Measurements from ENCODE around the gene TMEM242.
"Not testable (repeated sequence)": the region's sequence is repeated elsewhere in the genome, so short reads cannot be mapped to it uniquely, and the experiment has no call there.

Gene TMEM242

DNA sequence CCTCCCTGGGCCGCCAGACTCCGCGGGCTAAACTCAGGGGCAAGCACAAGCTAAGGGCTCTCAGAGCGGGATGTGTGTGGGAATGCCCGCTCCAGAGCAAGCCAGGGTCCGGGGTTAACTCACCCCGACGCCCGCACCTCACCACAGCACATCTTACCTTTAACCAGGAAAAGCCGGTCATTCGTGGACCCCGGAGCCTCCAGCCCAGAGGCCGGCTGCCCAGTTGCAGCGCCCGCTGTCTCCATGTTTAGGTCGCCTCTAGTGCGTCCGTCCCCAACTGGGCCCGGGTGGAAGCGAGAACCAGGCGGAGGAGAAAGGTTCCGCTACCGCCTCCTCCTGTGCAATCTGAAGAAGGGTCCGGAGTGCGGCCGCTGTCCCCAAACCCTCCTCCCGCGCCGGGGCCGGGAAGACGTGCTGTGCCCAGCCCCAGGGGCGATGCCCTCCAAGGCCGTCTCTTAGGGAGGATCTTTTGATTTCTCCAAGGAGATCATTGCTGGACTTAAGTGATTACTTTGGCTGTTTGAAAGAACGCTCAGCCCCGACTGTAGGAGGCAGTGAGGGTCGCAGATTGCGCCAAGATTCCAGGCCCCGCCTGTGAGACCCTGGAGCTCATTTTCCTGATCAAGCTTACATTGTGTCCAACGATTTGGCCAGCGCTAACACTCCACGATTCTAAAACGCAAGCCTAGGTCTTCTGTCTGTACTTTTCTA lies at the start of gene TMEM242:
TSS of gene TMEM242 (minus strand) at position 265 of the 711 bp plus-strand sequence. CDS start at position 245, 20 bp downstream.
- DNase-seq: no peak

GRCh38 chr6:157372501-157373280 lies 49.4 kb upstream of the TMEM242 start:
- no peak for DNase-seq

DNA sequence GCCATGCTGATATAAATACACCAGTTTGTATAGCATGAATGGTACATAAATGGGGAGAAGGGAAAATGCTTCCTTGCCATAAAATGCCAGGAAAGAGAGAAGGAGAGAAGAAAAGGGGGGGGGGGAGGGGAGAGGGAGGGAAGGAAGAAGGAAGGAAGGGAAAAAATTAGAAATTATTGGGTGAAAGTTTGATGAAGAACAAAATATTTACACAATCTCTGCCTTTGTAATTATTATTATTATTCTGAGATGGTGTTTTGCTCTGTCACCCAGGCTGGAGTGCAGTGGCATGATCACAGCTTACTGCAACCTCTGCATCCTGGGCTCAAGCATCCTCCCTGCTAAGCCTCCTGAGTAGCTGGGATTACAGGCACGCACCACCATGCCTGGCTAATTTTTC lies 47.4 kb upstream of the TMEM242 start:
- DNase-seq: no peak

DNA sequence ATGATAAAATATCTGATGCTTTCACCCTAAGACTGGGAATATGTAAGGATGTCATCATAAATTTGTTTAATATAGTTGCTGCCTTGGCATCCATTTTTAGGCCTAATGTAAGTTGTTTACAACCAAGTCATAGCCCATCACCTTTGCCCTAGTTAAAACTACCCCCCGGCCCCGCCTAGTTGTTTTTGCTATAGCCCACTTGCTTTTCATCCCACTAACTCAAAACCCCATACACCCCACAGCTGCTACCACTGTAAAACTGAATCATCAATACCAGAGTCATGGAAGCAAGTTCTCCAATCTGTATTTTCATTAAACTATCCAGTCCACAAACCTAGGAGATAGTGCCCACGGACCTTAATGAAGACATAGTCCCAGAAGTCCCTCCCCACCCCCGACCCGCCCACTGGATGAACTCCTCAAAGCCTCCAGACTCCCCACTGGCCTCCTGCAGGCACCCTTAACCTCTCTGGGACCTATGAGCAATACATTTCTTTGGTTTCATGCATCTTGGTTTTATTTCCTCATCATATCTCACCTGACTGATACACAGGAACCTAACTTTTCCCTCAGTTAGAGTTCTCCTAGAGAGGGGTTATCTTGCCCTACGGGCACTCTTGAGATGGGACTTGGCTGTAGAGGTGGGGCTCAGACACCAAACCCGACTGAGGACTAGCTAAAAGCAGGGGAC lies 45.2 kb upstream of the TMEM242 start:
- DNase-seq: no peak

- DNase-seq: no peak
Measured at GRCh38 chr6:157366648-157367047, 43.3 kb upstream of the TMEM242 start.

DNA sequence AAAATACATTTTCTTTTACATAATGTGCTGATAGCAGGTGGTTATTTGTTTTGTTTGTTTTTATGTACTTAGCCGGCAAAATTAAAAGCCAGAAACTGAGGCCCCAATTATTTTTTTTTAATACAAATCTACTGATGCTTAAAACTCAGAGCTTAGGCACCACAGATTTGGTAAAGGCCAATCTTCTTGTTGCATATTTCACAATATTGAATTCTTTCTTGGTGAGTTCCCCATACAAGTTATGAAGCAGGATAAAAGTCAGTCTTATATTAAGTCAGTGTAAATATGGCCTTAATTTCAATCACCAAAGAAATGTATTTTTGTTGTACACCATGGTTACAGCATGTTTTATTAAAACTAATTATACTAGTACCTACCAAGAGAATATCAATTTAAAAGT lies 41.4 kb upstream of the TMEM242 start:
- no peak for DNase-seq

DNA sequence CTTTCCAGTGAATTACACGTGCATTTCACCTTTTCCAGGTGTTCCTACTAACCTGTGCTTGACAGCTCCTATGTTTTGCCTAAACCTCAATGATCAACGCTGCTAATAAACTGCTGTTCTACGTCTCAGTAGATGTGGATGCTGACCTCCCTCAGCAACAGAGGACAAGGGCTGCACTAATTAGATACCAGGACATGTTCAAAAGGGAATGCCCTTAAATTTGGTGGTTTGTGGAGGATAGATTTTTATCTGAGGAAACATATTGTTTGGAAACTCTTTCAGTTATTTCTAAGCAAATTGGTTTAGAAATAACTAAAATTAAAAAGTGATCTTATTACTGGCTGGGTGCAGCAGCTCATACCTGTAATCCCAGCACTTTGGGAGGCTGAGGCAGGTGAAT lies 38.6 kb upstream of the TMEM242 start:
- no peak for DNase-seq

DNA sequence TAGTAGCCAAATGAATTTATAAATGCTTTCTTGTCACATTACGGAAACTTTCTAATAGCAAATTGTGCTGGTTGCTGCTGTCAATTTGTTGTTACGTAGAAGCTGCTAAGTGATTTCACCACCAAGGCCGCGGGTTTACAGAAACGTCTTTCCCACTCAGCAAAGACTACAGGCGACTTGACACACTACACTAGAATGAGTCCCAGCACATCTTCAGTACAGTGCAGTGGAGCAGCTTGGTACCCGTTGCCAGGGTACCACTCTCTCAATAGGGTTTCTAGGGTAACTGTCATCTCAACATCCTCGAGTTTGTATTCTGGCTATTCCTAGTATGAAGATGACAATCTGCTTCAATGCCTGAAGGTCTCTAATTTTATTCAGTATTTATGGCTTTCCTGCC lies 35.0 kb upstream of the TMEM242 start:
- DNase-seq: peak in 5 of 56 donors; percentile 10 to 48 (median 14)

DNA sequence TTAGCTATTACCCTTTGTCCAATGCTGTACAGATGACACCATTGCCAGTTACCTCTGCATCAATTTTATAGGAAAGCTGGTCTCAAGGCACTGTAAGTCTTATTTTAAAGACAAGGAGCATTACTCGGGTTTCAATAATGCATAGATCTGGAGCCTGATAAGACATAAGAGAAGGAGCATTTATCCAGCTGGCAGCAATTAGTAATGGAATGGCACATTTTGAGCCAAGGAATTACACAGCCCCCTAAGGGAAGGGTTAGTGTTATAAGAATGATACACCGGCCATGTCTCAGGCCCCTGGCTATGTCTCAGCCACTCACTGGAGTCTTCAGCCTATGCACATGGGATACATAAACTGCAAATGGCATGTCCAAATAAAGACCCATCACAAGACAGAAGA lies 23.1 kb upstream of the TMEM242 start:
- no peak for DNase-seq

DNA sequence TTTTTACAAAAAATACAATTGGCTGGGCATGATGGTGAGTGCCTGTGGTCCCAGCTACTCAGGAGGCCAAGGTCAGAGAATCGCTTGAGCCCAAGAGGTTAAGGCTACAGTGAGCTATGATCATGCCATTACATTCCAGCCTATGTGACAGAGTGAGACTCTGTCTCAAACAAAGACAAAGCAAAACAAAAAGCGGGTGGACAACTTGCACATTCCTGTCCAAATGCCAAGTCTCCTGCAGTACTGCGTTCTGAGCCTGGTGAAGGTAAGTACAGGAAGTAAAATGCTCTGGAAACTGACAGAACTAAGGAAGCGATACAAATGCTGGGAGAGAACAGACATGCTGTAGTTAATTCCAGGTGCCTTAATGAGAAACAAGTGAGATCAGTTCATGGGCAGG lies 20.4 kb upstream of the TMEM242 start:
- no peak for DNase-seq

- no peak for DNase-seq
Measured at GRCh38 chr6:157339432-157339831, 16.1 kb upstream of the TMEM242 start.

DNA sequence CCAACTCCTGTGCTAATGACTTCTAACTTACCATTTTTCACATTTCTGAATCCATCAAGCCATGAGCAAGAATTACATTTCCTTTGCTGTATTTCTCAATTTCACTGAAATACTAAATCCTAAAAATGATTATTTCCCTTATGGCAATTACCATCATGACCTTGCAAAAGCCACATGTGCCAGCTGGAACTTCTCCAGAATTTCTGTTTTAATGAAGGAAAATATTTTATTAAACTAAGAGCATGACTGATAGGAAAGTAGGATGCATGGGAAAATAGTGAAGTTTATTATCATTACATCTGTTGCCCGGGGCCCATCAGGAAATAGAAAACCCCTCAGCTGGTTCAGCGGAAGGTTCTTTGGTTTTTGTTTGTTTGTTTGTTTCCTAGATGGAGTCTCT lies 14.4 kb upstream of the TMEM242 start:
- DNase-seq: no peak

DNA sequence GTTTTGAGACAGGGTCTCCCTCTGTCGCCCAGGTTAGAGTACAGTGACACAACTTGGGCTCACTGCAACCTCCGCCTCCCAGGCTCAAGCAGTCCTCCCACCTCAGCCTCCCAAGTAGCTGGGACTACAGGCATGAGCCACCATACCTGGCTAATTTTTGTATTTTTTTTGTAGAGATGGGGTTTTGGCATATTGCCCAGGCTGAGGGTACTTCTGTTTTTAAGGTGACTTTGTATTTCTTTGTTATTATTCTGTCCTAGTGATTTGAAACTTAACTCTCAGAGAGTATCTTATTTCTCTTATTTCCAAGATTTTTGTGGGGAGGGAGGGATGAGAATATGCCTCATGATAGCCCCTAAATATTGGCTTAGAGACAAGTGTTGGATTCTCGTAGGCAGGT lies 14.0 kb upstream of the TMEM242 start:
- DNase-seq: not testable (repeated sequence)

GRCh38 chr6:157335829-157336228 lies 12.5 kb upstream of the TMEM242 start:
- no peak for DNase-seq

GRCh38 chr6:157333956-157334355 lies 10.6 kb upstream of the TMEM242 start:
- no peak for DNase-seq

GRCh38 chr6:157333537-157333936 lies 10.2 kb upstream of the TMEM242 start:
- DNase-seq: no peak

DNA sequence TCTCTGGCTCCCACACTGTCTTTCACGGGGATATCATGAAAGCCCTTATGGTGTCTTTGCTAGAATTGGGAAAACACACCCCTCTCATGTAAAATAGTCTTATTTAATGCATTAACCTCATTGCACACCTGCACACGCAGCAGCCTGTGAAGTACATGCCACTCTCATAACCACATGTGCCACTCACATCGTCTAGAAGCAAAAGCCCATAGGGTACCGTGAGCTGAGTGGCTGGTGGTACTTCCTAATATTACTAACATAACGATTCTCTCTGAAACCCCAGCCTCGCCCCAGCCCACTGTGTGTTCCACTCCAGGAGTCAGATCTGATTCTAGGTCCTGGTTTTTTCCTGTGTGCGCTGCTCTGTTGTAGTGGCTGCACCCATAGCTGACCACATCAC lies 9.5 kb upstream of the TMEM242 start:
- DNase-seq: no peak

DNA sequence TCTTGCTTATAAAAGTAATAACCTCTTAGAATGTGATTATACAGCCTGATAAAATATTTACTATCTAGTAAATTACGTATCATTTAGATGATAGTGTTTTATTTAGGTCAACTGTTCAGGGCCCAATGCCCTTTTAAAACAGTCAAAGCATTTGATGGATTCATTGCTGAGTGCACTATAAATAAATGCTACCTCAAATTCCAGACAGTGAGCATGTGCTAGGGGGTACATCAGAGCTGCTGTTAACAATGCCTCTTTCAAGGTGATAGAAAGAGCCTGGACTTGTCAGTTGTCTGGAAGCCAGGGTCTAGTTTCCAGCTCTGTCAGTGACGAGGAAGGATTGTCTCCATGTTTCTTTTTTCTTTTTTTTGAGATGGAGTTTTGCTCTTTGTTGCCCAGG lies 7.5 kb upstream of the TMEM242 start:
- DNase-seq: no peak

DNA sequence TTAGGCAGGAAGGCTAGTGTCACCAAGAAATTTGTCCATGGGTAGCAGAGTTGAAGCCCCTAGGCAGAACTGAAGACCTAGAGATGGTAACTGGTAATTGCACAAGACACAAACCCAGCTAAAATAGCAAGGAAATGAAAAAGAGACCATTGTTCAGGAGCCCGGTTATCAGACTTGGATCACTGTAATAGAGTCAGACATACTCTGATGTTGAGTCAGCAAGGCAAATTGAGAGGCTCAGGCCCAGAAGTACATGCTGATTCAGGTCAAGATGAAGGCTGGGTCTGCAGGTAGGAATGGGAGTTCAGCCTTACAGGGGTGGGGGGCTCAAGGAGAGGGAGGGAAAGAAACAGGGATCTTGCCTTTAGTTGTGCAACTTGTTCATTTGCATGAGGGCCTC lies 6.5 kb upstream of the TMEM242 start:
- no peak for DNase-seq

DNA sequence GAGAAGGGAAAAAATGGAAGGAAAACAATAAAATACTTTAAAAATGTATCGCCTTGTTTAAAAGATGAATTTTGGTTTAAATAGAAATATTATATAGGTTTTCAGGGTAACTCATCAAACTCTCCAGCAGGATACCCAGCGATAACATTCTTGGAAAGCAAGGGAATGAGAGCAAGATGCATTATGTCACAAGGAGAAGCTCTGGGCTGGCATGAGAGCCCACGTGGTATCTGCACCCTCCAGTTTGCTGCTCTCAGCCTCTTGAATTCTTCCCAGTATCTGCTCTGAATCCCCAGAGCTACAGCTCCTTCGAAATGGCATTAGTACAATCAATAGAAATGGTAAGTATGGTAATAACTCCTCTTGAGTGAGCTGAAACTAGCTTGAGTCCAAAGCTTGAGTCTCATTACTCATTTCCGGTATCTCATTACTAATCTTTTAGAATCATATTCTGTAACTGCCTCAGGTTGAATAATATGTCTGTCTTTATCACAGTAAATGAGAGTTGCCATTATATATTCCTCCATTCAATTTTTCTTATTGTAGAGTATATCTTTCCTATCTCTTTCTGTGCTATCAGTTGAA lies 4.9 kb upstream of the TMEM242 start:
- no peak for DNase-seq

DNA sequence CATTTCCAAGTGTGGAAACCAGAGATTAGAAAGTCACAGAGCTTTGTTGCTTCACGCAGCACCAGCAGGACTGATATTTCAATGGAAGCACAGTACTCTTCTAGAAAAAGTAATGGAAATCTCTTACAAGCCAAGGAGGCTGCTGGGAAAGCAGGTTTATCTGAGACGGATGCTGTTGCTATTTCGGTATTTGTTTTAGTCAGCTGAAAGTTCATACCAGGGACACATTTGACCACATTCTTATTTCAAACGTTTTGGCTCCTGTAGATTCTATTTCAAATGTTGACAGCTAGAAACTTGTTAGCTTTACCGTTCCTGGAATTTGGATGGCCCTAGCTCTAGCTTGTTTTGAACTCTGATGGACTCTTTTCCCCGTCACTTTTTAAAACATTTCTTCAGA lies 3.7 kb upstream of the TMEM242 start:
- DNase-seq: no peak
